ENCODE data around the gene CATSPER3.

CATSPER3 gene

GRCh38 chr5:134958755-134959154, 9.0 kb upstream of the CATSPER3 start:
- DNase-seq: no peak
- Histone ChIP-seq H3K4me1 (ENCODE audit: low read length) (no peaks in the 10 kb centered on the region), H2AFZ (ENCODE audit: low read length) (no peak overlapping the region)

GRCh38 chr5:134963098-134963497, 4.6 kb upstream of the CATSPER3 start:
- H3K4me1 ChIP-seq (ENCODE audit: low read length): 0 out of 2 replicates have a peak, but pooled peaks cover 7% of the 10 kb centered on the region
- no peaks in the 10 kb centered on the region for H3K79me2 ChIP-seq (ENCODE audit: low read length)
- DNase-seq: no peak
- no peaks in the 10 kb centered on the region for H3K9me3 ChIP-seq (replicated peaks; ENCODE audit: insufficient read depth, low read length)
- H4K20me1 ChIP-seq (ENCODE audit: insufficient read depth, low read length): no peaks in the 10 kb centered on the region
- no peak overlapping the region for H2AFZ ChIP-seq (ENCODE audit: low read length)
- H3K9ac ChIP-seq (ENCODE audit: low read length): no peak overlapping the region
- H3K4me3 ChIP-seq (ENCODE audit: low read length): no peak overlapping the region
- H3K27ac ChIP-seq (ENCODE audit: low read length): no peak overlapping the region
- H3K9me2 ChIP-seq (replicated peaks; ENCODE audit: insufficient read depth, low read length): no peaks in the 10 kb centered on the region
- H3K4me2 ChIP-seq (ENCODE audit: low read depth, low read length): no peak overlapping the region
- no peaks in the 10 kb centered on the region for H3K27me3 ChIP-seq (replicated peaks; ENCODE audit: insufficient read depth, low read length)
- H3K36me3 ChIP-seq (replicated peaks; ENCODE audit: insufficient read depth, low read length): no peaks in the 10 kb centered on the region
- no peaks in the 10 kb centered on the region for H3F3A ChIP-seq (ENCODE audit: insufficient read depth, low read length)
- no peak for TF ChIP-seq EZH2phosphoT487 (IDR thresholded peaks at IDR 0.05; ENCODE audit: low read length)
- TF ChIP-seq EZH2 (optimal IDR thresholded peaks at IDR 0.05; ENCODE audit: low read depth, low read length): no peak
- no peak for TF ChIP-seq CTCF (IDR thresholded peaks at IDR 0.05; ENCODE audit: low read length)

More at GRCh38 chr5:134958755-134959154, 9.0 kb upstream of the CATSPER3 start:
- Histone ChIP-seq H4K20me1 (ENCODE audit: insufficient read depth, low read length) (no peaks in the 10 kb centered on the region), H3K27me3 (replicated peaks; ENCODE audit: insufficient read depth, low read length) (no peaks in the 10 kb centered on the region), H3K4me3 (ENCODE audit: low read length) (no peak overlapping the region), H3K9me3 (replicated peaks; ENCODE audit: insufficient read depth, low read length) (no peaks in the 10 kb centered on the region; the same call in 1 of the 2 replicates), H3F3A (ENCODE audit: insufficient read depth, low read length) (no peaks in the 10 kb centered on the region), H3K27ac (ENCODE audit: low read length) (no peak overlapping the region), H3K9ac (ENCODE audit: low read length) (no peak overlapping the region), H3K4me2 (ENCODE audit: low read depth, low read length) (no peak overlapping the region), H3K79me2 (ENCODE audit: low read length) (no peaks in the 10 kb centered on the region), H3K9me2 (replicated peaks; ENCODE audit: insufficient read depth, low read length) (no peaks in the 10 kb centered on the region), H3K36me3 (replicated peaks; ENCODE audit: insufficient read depth, low read length) (no peaks in the 10 kb centered on the region)
- TF ChIP-seq EZH2phosphoT487 (IDR thresholded peaks at IDR 0.05; ENCODE audit: low read length) (no peak), CTCF (IDR thresholded peaks at IDR 0.05; ENCODE audit: low read length) (no peak), EZH2 (optimal IDR thresholded peaks at IDR 0.05; ENCODE audit: low read depth, low read length) (no peak)

- H3K27me3 ChIP-seq (replicated peaks; ENCODE audit: insufficient read depth, low read length): no peaks in the 10 kb centered on the region
- H2AFZ ChIP-seq (ENCODE audit: low read length): no peak overlapping the region
- no peaks in the 10 kb centered on the region for H3K36me3 ChIP-seq (replicated peaks; ENCODE audit: insufficient read depth, low read length)
- 0 out of 2 replicates have a peak, but pooled peaks cover 7% of the 10 kb centered on the region for H3K4me1 ChIP-seq (ENCODE audit: low read length)
- no peaks in the 10 kb centered on the region for H3K79me2 ChIP-seq (ENCODE audit: low read length)
- no peaks in the 10 kb centered on the region for H3K9me2 ChIP-seq (replicated peaks; ENCODE audit: insufficient read depth, low read length)
- no peak overlapping the region for H3K9ac ChIP-seq (ENCODE audit: low read length)
- H3K9me3 ChIP-seq (replicated peaks; ENCODE audit: insufficient read depth, low read length): no peaks in the 10 kb centered on the region
- no peaks in the 10 kb centered on the region for H3F3A ChIP-seq (ENCODE audit: insufficient read depth, low read length)
- no peak for DNase-seq
- no peak overlapping the region for H3K4me2 ChIP-seq (ENCODE audit: low read depth, low read length)
- TF ChIP-seq CTCF (IDR thresholded peaks at IDR 0.05; ENCODE audit: low read length): no peak
- no peak for TF ChIP-seq EZH2 (optimal IDR thresholded peaks at IDR 0.05; ENCODE audit: low read depth, low read length)
- no peak for TF ChIP-seq EZH2phosphoT487 (IDR thresholded peaks at IDR 0.05; ENCODE audit: low read length)
- H3K27ac ChIP-seq (ENCODE audit: low read length): no peak overlapping the region
- no peaks in the 10 kb centered on the region for H4K20me1 ChIP-seq (ENCODE audit: insufficient read depth, low read length)
- no peak overlapping the region for H3K4me3 ChIP-seq (ENCODE audit: low read length)
These were observed 3.1 kb upstream of the CATSPER3 start for GRCh38 chr5:134964359-134965270.

All from MM.1S (cell line).